ENCODE measurements around the gene ABCA5. TPM values are rescaled to one million over a fixed set of nuclear protein-coding genes. Genes with fewer than 3 reads are reported as not detected.

The ABCA5 gene
- total and polyA plus RNA-seq, 10 of the 15 experiments (the other 5 are each of a cell fraction or from before 2014, with no cell fraction given), result 11.8 to 31.1 (median 18.1) TPM

DNA sequence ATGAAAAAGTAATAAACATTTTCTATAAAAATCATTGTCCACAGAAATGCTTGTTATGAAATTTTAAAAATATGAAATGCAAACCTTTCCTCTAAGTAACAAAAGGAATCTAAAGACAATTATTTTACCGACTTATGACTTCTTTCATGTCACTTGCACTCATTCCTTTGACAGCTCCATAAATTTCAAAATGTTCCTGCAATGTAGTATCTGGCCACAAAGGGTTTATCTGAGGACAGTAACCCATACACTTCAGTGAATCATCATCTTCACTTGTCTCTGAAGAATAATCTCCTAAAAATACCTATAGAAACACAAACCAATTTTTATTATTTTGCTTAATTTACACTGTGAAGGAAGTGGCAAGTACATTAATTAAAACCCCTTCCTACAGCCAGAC, 72.7 kb downstream of the ABCA5 start (continued):
- TF ChIP-seq, protein P1, sequence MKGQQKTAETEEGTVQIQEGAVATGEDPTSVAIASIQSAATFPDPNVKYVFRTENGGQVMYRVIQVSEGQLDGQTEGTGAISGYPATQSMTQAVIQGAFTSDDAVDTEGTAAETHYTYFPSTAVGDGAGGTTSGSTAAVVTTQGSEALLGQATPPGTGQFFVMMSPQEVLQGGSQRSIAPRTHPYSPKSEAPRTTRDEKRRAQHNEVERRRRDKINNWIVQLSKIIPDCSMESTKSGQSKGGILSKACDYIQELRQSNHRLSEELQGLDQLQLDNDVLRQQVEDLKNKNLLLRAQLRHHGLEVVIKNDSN (IDR thresholded peaks at IDR 0.05; ENCODE audit: borderline replicate concordance, extremely low read length, insufficient read depth, low read depth, low read length), result no peak
- TF ChIP-seq PAX8 (IDR thresholded peaks at IDR 0.05), result no peak
- no peak for TF ChIP-seq CHD1 (IDR thresholded peaks at IDR 0.05; ENCODE audit: low read depth, low read length)

DNA sequence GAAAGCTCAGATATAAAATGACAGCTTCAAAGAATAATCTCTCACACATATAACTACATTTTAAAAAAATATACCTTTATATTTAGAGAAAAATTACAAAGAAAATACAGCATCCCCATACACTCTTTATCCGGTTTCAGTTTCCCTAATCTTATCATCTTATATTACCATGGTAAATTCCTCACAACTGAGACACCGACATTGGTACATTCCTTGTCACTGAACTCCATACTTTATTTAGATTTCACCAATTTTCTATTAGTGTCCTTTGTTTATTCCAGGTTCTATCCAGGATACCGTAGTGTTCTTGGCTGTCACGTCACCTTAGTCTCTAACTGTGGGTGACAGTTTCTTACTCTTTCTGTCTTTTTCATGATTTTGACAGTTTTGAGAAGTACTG, 76.3 kb downstream of the ABCA5 start:
- Histone ChIP-seq H3K9ac (ENCODE audit: control insufficient read depth, insufficient read depth, low read length) (no peak overlapping the region), H3K79me2 (ENCODE audit: control insufficient read depth, insufficient read depth, low read length) (no peaks in the 10 kb centered on the region), H4K20me1 (ENCODE audit: control insufficient read depth, insufficient read depth) (no peaks in the 10 kb centered on the region), H3K36me3 (ENCODE audit: control insufficient read depth in 2 of 2, insufficient read depth in 2 of 2, low read length in 1 of 2) (peaks cover 0 to 8% of the 10 kb centered on the region in 2 experiments; a peak in 2 of 4 replicates), H3K4me2 (ENCODE audit: control insufficient read depth, insufficient read depth) (no peak overlapping the region), H3K4me3 (no peak overlapping the region), H3K9me3 (replicated peaks; ENCODE audit: control insufficient read depth, insufficient read depth, low read length) (no peaks in the 10 kb centered on the region), H3K27ac (ENCODE audit: control insufficient read depth, insufficient read depth) (no peak overlapping the region), H3K4me1 (ENCODE audit: control insufficient read depth, insufficient read depth, low read length) (no peaks in the 10 kb centered on the region), H2AFZ (ENCODE audit: control insufficient read depth, low read depth, low read length) (no peak overlapping the region), H3K27me3 (replicated peaks in 1 of 2; ENCODE audit: control insufficient read depth in 2 of 2, insufficient read depth in 2 of 2, low read length in 1 of 2) (no peaks in the 10 kb centered on the region)
- ChIA-PET RAD21 (ENCODE audit: unreplicated experiment) (interaction anchor here (1.0 to 1.4 kb wide), 3 partner anchors 10 to 479 kb away, joined by 3 to 4 read pairs (median 3); no protein-coding TSS in a partner anchor), SMC1A (ENCODE audit: uncharacterized antibody, unreplicated experiment) (interaction anchor here (2.5 to 4.4 kb wide), 3 partner anchors 456 to 478 kb away, joined by 7 to 45 read pairs (median 8); no protein-coding TSS in a partner anchor), CTCF (interaction anchor here (0.6 to 7.3 kb wide), 8 partner anchors 10 to 479 kb away, joined by 3 to 90 read pairs (median 3); no protein-coding TSS in a partner anchor), POLR2A (no interaction called here)
- 88% methylated on average over 4 of the region's 4 CpGs for WGBS (ENCODE audit: insufficient coverage, insufficient replicate concordance, low lambda C conversion rate, missing lambda C conversion rate)
- intact Hi-C loops (cut with micrococcal nuclease; ENCODE audit: unreplicated experiment) (no loop called here), in situ Hi-C loops (cut with MboI) (no loop called here)
- BruUV-seq (replicated peaks), result no TSS peak
- DNase-seq (ENCODE audit: low read depth, low spot score), result no peak
- ATAC-seq, result no peak
- no peak for FAIRE-seq
- TF ChIP-seq MXI1 (IDR thresholded peaks at IDR 0.05; ENCODE audit: low read depth, low read length), result no peak
- no peak for TF ChIP-seq NR2C2 (IDR thresholded peaks at IDR 0.05; ENCODE audit: borderline replicate concordance, control insufficient read depth, insufficient read length, low read depth)
- no peak for TF ChIP-seq ASH2L (IDR thresholded peaks at IDR 0.05; ENCODE audit: borderline replicate concordance, low read depth)
- no peak for TF ChIP-seq TAF1 (IDR thresholded peaks at IDR 0.05; ENCODE audit: borderline replicate concordance, low read depth, low read length)
- TF ChIP-seq, protein P2, sequence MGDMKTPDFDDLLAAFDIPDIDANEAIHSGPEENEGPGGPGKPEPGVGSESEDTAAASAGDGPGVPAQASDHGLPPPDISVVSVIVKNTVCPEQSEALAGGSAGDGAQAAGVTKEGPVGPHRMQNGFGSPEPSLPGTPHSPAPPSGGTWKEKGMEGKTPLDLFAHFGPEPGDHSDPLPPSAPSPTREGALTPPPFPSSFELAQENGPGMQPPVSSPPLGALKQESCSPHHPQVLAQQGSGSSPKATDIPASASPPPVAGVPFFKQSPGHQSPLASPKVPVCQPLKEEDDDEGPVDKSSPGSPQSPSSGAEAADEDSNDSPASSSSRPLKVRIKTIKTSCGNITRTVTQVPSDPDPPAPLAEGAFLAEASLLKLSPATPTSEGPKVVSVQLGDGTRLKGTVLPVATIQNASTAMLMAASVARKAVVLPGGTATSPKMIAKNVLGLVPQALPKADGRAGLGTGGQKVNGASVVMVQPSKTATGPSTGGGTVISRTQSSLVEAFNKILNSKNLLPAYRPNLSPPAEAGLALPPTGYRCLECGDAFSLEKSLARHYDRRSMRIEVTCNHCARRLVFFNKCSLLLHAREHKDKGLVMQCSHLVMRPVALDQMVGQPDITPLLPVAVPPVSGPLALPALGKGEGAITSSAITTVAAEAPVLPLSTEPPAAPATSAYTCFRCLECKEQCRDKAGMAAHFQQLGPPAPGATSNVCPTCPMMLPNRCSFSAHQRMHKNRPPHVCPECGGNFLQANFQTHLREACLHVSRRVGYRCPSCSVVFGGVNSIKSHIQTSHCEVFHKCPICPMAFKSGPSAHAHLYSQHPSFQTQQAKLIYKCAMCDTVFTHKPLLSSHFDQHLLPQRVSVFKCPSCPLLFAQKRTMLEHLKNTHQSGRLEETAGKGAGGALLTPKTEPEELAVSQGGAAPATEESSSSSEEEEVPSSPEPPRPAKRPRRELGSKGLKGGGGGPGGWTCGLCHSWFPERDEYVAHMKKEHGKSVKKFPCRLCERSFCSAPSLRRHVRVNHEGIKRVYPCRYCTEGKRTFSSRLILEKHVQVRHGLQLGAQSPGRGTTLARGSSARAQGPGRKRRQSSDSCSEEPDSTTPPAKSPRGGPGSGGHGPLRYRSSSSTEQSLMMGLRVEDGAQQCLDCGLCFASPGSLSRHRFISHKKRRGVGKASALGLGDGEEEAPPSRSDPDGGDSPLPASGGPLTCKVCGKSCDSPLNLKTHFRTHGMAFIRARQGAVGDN (IDR thresholded peaks at IDR 0.05), result no peak
- no peak for TF ChIP-seq ZNF622 (IDR thresholded peaks at IDR 0.05)
- TF ChIP-seq GATAD2B (conservative IDR thresholded peaks at IDR 0.05; ENCODE audit: low read depth), result no peak
- TF ChIP-seq, protein P3, sequence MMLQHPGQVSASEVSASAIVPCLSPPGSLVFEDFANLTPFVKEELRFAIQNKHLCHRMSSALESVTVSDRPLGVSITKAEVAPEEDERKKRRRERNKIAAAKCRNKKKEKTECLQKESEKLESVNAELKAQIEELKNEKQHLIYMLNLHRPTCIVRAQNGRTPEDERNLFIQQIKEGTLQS (IDR thresholded peaks at IDR 0.05; ENCODE audit: borderline replicate concordance, extremely low read depth, low read depth, low read length), result no peak
- TF ChIP-seq, protein P4, sequence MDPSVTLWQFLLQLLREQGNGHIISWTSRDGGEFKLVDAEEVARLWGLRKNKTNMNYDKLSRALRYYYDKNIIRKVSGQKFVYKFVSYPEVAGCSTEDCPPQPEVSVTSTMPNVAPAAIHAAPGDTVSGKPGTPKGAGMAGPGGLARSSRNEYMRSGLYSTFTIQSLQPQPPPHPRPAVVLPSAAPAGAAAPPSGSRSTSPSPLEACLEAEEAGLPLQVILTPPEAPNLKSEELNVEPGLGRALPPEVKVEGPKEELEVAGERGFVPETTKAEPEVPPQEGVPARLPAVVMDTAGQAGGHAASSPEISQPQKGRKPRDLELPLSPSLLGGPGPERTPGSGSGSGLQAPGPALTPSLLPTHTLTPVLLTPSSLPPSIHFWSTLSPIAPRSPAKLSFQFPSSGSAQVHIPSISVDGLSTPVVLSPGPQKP (IDR thresholded peaks at IDR 0.05; ENCODE audit: low read depth, low read length), result no peak
- no peak for TF ChIP-seq SIN3A (IDR thresholded peaks at IDR 0.05; ENCODE audit: low read depth, low read length)

Data from GM12878 (cell line).